Effector memory CD8-positive, alpha-beta T cell (primary cell): Measurements from ENCODE around the gene ELANE.
A peak's percentile ranks its signal among the peaks of the same experiment; 100 is the strongest.
"Not testable (repeated sequence)": the region's sequence is repeated elsewhere in the genome, so short reads cannot be mapped to it uniquely, and the experiment has no call there.

Experiments
- ATAC-seq: fragments of 150-1000 bp; cut with Tn5 transposase; replicated peaks from 2 replicates; pipeline ENCODE4 v1.10.0; 2021; ENCODE audit warnings: mild to moderate bottlenecking, moderate library complexity
- DNase-seq, 3 experiments: peaks; one replicate each; pipeline ENCODE4 v3.0.0; 2021
- H3K27ac Mint-ChIP-seq, 2 donors: one replicate each; pipeline ENCODE4 v1.8.0; 2022; ENCODE audit warnings: mild to moderate bottlenecking in 2 of 2, mixed read lengths in 2 of 2, moderate library complexity in 2 of 2
- H3K27me3 Mint-ChIP-seq, 2 donors: one replicate each; pipeline ENCODE4 v1.8.0; 2022; ENCODE audit warnings: mixed read lengths in 2 of 2
- H3K36me3 Mint-ChIP-seq: one replicate; pipeline ENCODE4 v1.8.0; 2022; ENCODE audit warnings: mild to moderate bottlenecking, moderate library complexity, mixed read lengths; ENCODE audit not compliant: insufficient read depth
- H3K4me1 Mint-ChIP-seq, 2 donors: one replicate each; pipeline ENCODE4 v1.8.0; 2022; ENCODE audit warnings: low read depth in 2 of 2, mixed read lengths in 2 of 2
- H3K4me3 Mint-ChIP-seq, 2 donors: one replicate each; pipeline ENCODE4 v1.8.0; 2022; ENCODE audit warnings: mild to moderate bottlenecking in 2 of 2, mixed read lengths in 2 of 2, moderate library complexity in 2 of 2
- H3K9me3 Mint-ChIP-seq, 2 donors: one replicate each; pipeline ENCODE4 v1.8.0; 2022; ENCODE audit warnings: mixed read lengths in 2 of 2

ELANE gene

DNA sequence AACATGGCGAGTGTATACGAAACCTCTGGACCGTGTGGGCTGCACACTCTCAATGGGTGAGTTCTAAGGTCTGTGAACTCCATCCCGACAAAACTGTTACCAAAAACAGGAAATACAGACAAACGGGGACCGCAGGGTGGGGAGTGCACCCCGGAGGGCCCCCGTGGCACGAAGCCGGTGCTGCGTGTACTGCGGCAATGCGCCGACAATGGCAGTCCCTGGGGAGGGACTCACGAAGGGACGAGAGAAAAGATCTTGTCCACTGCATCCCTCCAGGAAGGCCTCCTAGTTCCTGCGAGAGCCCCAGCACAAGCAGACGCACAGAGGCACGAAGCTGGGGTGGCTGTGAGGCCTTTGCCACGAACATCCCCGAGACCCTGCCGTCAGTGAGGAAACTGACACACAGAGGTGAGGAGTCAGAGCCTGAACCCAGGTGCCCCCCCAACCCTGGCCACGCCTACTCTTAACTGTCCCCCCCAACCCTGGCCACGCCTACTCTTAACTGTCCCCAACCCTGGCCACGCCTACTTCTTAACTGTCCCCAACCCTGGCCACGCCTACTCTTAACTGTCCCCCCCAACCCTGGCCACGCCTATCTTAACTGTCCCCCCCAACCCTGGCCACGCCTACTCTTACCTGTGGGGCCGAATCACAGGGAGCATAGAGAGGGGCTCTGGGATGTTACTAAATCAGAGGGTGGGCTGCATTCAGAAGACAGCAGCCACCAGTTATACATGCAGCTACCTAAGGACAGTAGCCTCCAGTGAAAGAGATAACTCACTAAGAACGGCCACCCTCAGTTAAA is 36.7 kb downstream of the ELANE start:
- Mint-ChIP-seq H3K4me1 (peaks cover 13 to 18% of the 10 kb centered on the region in 2 donors), H3K4me3 (no peak overlapping the region), H3K36me3 (peaks cover 26% of the 10 kb centered on the region), H3K27ac (no peak overlapping the region), H3K27me3 (no peaks in the 10 kb centered on the region), H3K9me3 (no peaks in the 10 kb centered on the region)
- no peak for ATAC-seq
- DNase-seq = no peak

DNA sequence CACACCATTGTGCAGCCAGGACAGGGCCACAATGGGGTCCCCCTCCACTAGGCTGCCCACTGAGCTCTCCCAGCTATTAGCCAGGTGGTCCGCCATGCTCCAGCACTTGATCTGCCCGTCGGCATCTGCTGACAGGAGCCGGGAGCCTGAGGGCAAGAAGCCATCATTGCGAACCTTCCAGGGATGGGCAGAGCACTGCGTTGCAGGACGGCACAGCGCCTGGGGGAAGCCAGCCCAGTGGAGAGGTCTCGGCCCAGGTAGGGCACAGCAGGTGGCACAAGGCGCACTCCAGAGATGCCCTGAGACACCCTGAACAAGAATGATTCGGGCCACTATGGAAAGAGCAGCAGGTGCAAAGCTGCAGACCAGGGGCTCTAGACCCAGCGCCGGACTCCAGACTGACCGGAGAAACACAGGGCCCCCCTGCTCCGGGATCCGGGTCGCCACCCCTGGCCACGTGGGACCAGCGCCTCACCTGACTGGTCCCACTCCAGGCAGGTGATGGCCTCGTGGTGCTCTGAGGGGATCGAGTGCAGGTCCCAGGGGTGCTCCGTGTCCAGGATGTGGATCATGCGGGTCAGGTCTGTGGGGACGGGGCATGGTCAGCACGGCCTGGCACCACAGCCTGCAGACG is 37.7 kb downstream of the ELANE start:
- no peak for ATAC-seq

DNA sequence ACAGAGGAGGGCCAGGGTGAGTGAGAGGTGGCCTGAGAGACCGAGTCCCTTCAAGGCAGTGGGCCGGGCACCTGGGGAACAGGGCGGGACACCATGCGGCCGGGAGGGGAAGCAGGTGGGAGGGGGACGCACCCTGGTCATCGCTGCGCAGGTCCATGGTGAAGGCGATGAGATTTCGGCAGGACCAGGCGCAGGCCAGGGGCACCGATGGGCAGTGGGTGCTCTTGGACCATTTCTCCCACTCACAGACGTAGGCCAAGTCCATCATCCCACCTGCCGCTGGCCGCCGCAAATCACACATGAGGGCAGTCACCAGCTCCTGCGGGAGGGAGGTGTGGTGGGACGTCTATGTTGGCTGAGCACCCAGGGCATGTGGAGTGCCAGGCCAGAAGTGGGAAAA is 38.7 kb downstream of the ELANE start:
- no peaks in the 10 kb centered on the region for H3K27me3 Mint-ChIP-seq
- peaks cover 16 to 18% of the 10 kb centered on the region in 2 donors for H3K4me1 Mint-ChIP-seq
- H3K36me3 Mint-ChIP-seq = peaks cover 40% of the 10 kb centered on the region
- H3K4me3 Mint-ChIP-seq = peak overlapping the region; percentile 68 to 77
- ATAC-seq (no peak), DNase-seq (no peak)
- no peaks in the 10 kb centered on the region for H3K9me3 Mint-ChIP-seq
- H3K27ac Mint-ChIP-seq = no peak overlapping the region

More for the DNA sequence above, 37.7 kb downstream of the ELANE start:
- no peaks in the 10 kb centered on the region for H3K9me3 Mint-ChIP-seq
- H3K27ac Mint-ChIP-seq = no peak overlapping the region
- H3K36me3 Mint-ChIP-seq = peaks cover 34% of the 10 kb centered on the region
- no peak for DNase-seq
- peaks cover 16 to 18% of the 10 kb centered on the region in 2 donors for H3K4me1 Mint-ChIP-seq
- H3K27me3 Mint-ChIP-seq = no peaks in the 10 kb centered on the region
- H3K4me3 Mint-ChIP-seq = no peak overlapping the region

DNA sequence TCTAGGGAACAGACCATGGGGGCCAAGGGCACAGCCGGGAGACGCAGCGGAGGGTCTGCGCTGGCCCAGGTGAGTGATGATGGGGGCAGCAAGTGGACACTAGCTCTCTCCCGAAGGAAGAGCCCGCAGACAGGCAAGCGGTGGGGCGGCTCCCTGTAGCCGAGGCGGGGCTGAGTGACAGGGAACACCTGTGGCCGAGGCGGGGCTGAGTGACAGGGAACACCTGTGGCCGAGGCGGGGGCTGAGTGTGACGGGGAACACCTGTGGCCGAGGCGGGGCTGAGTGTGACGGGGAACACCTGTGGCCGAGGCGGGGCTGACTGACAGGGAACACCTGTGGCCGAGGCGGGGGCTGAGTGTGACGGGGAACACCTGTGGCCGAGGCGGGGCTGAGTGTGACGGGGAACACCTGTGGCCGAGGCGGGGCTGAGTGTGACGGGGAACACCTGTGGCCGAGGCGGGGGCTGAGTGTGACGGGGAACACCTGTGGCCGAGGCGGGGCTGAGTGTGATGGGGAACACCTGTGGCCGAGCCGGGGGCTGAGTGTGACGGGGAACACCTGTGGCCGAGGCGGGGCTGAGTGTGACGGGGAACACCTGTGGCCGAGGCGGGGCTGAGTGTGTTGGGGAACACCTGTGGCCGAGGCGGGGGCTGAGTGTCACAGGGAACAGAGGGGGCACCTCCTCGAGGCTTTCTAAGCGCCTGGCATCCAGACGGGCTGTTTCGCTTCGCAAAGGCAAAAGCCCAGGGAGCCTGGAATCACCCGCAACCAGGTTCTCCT is 39.5 kb downstream of the ELANE start:
- ATAC-seq, H3K9me3 Mint-ChIP-seq, DNase-seq, H3K27me3 Mint-ChIP-seq: not testable (repeated sequence)
- Mint-ChIP-seq H3K4me1 (peaks cover 16 to 18% of the 10 kb centered on the region in 2 donors), H3K27ac (peak overlapping the region; percentile 100), H3K36me3 (peaks cover 47% of the 10 kb centered on the region), H3K4me3 (peak overlapping the region; percentile 95 to 96)

DNA sequence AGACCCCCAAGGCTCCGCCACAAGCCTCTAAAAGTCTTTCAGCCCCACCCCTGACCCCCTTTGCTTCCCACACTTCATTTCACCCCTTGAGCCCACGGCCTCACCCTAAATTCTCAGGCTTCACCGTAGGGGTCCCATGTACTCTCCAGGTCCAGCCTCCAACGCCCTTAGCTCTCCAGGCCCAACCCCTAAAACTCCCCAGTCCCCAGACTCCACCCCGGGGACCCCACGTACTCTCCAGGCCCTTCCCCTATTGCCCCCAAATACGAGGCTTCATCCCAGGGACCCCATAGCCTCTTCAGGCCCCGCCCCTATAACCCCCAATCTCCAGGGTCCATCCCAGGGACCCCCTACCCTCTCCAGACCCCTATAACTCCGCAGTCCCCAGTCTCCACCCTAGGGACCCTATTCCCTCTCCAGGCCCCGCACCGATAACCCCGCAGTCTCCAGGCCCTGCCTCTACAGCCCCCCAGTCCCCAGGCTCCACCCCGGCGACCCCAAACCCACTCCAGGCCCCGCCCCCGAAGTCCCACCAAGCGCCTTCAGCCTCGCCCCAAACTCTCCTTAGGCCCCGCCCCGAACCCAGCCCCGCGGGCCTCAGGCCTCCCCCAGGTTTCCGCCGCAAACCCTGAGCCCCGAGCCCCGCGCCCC is 40.3 kb downstream of the ELANE start:
- peak overlapping the region; percentile 100 for H3K27ac Mint-ChIP-seq
- H3K27me3 Mint-ChIP-seq = no peaks in the 10 kb centered on the region
- H3K4me3 Mint-ChIP-seq = peak overlapping the region; percentile 95 to 96
- no peaks in the 10 kb centered on the region for H3K9me3 Mint-ChIP-seq
- no peak for DNase-seq
- peaks cover 53% of the 10 kb centered on the region for H3K36me3 Mint-ChIP-seq
- ATAC-seq = no peak
- H3K4me1 Mint-ChIP-seq = peaks cover 16 to 18% of the 10 kb centered on the region in 2 donors

DNA sequence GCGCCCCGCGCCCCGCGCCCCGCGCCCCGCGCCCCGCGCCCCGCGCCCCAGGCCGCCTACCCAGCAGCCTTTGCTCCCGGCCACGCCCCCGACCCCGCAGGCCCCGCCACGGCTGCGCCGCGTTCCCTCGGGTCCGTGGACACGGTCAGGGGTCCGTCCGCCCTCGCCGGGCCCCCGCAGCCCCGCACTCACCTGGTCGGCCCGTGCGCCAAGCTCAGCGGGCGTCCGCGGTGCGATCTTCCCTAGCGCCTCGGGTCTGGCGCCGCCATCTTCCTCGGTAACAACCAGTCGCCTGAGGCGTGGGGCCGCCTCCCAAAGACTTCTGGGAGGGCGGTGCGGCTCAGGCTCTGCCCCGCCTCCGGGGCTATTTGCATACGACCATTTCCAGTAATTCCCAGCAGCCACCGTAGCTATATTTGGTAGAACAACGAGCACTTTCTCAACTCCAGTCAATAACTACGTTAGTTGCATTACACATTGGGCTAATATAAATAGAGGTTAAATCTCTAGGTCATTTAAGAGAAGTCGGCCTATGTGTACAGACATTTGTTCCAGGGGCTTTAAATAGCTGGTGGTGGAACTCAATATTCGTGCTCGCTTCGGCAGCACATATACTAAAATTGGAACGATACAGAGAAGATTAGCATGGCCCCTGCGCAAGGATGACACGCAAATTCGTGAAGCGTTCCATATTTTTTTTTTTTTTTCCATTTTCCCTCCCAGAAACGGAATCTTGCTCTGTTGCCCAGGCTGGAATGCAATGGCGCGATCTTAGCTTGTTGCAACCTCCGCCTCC is 41.0 kb downstream of the ELANE start, which contains the start of the genes MED16 and RNU6-9:
Gene MED16, minus strand, starts transcription at position 294 of the 796 bp plus-strand sequence. CDS start 2,056 bp downstream, outside the sequence.
Gene RNU6-9, plus strand, starts transcription at position 591 of the 796 bp plus-strand sequence.
- peaks cover 16 to 18% of the 10 kb centered on the region in 2 donors for H3K4me1 Mint-ChIP-seq
- H3K36me3 Mint-ChIP-seq = peaks cover 52% of the 10 kb centered on the region
- ATAC-seq (peak; percentile 97), DNase-seq (peak; percentile 87 to 88 (median 88))
- peak within 1 kb of the TSS; percentile 100 for H3K27ac Mint-ChIP-seq
- peak within 1 kb of the TSS; percentile 95 to 96 for H3K4me3 Mint-ChIP-seq
- H3K9me3 Mint-ChIP-seq = no peaks in the 10 kb centered on the region
- no peaks in the 10 kb centered on the region for H3K27me3 Mint-ChIP-seq

DNA sequence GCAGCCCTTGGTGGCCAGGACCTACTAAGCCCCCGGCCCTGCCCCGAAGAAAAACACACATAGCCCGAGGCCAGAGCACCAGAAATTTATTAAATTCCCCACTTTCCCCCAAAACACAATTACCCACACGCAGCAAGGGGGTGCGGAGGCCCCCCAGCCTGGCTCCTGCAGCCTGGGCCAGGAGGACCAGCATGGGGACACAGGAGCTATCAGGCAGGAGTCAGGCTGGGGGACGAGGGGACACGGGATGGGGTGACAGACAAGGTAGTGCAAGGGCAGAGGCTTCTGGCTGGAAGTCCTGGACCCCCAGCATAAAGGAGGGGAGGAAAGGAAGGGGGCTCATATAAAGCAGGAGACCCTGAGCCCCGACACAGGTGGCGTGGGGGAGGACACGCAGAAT is 44.3 kb downstream of the ELANE start:
- Mint-ChIP-seq H3K4me3 (no peak overlapping the region), H3K36me3 (peaks cover 74% of the 10 kb centered on the region), H3K9me3 (no peaks in the 10 kb centered on the region), H3K27ac (peak overlapping the region in 1 of 2 donors; percentile 77), H3K27me3 (no peaks in the 10 kb centered on the region), H3K4me1 (peaks cover 16 to 22% of the 10 kb centered on the region in 2 donors)
- DNase-seq (no peak), ATAC-seq (no peak)

DNA sequence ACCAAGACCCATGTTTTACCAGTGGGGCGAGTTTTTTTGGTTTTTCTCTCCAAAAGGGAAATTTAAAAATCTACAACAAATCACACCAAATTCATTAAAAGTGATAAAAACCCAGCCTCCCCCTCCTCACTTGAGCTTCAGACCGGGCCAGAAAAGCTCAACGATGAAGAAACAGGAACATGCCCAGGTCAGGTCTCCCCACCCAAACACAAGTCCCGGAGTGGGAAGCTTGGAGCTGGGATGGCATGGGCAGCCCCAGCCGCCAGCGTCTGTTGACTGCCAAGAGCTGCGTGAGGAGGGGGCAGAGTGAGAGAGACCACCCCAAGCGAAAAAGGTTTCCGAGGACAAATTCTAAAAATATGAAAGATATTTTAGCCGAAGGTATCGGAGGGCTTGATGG is 44.9 kb downstream of the ELANE start:
- ATAC-seq = no peak
- no peaks in the 10 kb centered on the region for H3K9me3 Mint-ChIP-seq
- no peak for DNase-seq
- no peaks in the 10 kb centered on the region for H3K27me3 Mint-ChIP-seq
- H3K4me1 Mint-ChIP-seq = peaks cover 16 to 21% of the 10 kb centered on the region in 2 donors
- H3K36me3 Mint-ChIP-seq = peaks cover 78% of the 10 kb centered on the region
- no peak overlapping the region for H3K4me3 Mint-ChIP-seq
- H3K27ac Mint-ChIP-seq = peak overlapping the region; percentile 77 to 79

DNA sequence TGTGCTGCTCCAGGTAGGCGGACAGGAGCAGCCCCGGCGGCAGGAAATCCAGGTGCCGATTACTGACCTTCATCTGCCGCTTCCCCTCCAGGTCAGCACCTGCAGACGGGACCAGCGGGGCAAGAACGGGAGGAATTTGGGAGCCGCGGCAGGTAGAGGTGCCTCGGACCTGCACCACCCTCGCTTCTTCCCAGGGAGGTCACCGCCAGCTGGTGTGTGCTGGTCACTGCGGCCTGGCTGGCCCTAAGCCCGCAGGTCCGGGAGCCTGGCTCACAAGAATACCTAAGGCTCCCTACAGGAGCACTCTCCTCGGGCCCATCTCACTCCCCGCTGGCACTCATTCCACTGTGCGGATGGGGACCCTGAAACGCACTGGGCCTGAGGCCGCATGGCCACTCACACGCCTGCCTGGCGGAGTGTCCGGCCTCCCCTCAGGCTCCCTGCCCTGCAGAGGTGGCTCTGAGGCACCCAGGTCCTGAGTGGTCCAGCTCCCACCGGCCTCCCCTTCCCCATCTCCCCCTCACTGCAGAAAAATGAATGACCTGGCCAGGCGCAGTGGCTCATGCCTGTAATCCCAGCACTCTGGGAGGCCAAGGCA is 45.4 kb downstream of the ELANE start:
- Mint-ChIP-seq H3K4me3 (no peak overlapping the region), H3K36me3 (peaks cover 78% of the 10 kb centered on the region), H3K4me1 (peaks cover 12 to 17% of the 10 kb centered on the region in 2 donors), H3K27ac (peak overlapping the region in 1 of 2 donors; percentile 79), H3K9me3 (no peaks in the 10 kb centered on the region), H3K27me3 (no peaks in the 10 kb centered on the region)
- DNase-seq = no peak
- ATAC-seq = no peak

DNA sequence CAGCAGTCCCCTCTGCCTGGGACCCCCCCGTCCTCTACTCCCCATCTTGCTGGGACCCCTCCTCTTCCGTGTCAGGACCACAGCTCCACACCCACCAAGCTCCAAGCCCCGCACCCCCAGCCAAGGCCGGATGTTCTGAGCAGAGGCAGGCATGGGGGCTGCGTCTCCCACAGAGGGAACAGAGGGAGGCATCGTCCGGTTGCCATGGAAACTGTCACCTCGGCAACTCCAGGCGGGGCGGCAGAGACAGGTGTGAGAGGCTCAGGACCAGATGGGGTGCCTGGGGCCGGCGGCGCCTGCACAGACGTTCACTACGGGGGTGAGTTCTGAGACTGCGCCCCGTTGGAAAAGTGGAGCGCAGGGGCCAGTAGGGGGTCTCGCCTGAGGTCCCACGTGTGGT is 46.6 kb downstream of the ELANE start:
- Mint-ChIP-seq H3K36me3 (peaks cover 74% of the 10 kb centered on the region), H3K27me3 (no peaks in the 10 kb centered on the region), H3K4me3 (no peak overlapping the region), H3K9me3 (no peaks in the 10 kb centered on the region), H3K27ac (no peak overlapping the region), H3K4me1 (peaks cover 5 to 10% of the 10 kb centered on the region in 2 donors)
- peak; percentile 34 for ATAC-seq
- no peak for DNase-seq

DNA sequence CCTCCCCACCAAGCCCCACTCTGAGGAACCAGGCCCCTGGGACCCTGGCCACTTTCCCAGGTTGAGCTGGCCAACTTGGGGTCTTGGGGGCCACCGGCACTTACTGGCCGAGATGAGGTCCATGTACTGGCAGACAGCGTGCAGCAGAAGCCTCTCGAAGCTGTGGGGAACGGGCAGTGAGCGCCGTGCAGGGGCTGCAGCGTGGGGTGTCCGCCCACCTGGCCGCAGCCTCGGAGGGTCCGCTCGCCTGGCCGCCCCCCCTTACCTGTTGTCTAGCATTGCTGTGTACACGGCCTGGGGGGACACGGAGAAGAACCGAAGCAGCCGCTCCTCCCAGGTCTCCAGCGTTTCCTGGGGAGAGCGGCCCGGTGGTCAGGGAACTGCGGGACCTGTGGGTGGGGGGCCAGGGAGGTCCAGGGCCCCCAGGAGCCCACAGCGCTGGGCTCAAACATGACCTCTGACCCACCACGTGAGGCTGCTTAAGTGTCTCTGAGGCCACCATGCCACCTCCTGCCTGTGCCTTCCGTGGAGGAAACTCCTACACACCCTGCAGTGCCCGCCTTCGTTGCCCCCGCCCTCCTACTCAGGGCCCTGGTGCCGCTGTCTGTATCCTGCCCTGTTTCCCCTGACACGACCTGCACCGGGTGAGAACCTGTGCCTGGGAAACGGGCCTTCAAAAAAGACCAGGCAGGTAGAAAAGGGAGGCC is 47.4 kb downstream of the ELANE start:
- Mint-ChIP-seq H3K36me3 (peaks cover 66% of the 10 kb centered on the region), H3K27ac (no peak overlapping the region), H3K4me3 (no peak overlapping the region), H3K4me1 (peaks cover 8 to 11% of the 10 kb centered on the region in 2 donors), H3K9me3 (no peaks in the 10 kb centered on the region), H3K27me3 (no peaks in the 10 kb centered on the region)
- no peak for ATAC-seq
- DNase-seq = no peak

DNA sequence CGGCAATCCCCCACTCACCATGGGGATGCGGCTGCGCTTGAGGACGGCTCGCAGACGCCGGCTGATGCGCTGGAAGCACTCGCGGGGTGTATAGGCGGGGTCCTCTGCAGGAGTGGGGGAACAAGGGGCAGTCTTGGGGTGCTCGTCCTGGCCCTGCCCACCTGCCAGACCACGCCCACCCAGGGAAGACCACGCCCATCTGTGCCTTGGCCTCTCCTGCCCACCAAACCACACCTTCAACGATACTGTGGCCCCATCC is 47.9 kb downstream of the ELANE start:
- DNase-seq = no peak
- Mint-ChIP-seq H3K4me1 (peaks cover 8 to 12% of the 10 kb centered on the region in 2 donors), H3K9me3 (no peaks in the 10 kb centered on the region), H3K4me3 (no peak overlapping the region), H3K27me3 (no peaks in the 10 kb centered on the region), H3K36me3 (peaks cover 65% of the 10 kb centered on the region), H3K27ac (peak overlapping the region; percentile 54 to 59)
- peak; percentile 6 for ATAC-seq
